ENCODE data around the gene MFSD11. TPM values are rescaled to one million over a fixed set of nuclear protein-coding genes. Genes with fewer than 3 reads are reported as not detected.
A peak's percentile ranks its signal among the peaks of the same experiment; 100 is the strongest.
"Not testable (repeated sequence)": the region's sequence is repeated elsewhere in the genome, so short reads cannot be mapped to it uniquely, and the experiment has no call there.

MFSD11 gene
- total RNA-seq, 1 donor = 40.5 TPM

DNA sequence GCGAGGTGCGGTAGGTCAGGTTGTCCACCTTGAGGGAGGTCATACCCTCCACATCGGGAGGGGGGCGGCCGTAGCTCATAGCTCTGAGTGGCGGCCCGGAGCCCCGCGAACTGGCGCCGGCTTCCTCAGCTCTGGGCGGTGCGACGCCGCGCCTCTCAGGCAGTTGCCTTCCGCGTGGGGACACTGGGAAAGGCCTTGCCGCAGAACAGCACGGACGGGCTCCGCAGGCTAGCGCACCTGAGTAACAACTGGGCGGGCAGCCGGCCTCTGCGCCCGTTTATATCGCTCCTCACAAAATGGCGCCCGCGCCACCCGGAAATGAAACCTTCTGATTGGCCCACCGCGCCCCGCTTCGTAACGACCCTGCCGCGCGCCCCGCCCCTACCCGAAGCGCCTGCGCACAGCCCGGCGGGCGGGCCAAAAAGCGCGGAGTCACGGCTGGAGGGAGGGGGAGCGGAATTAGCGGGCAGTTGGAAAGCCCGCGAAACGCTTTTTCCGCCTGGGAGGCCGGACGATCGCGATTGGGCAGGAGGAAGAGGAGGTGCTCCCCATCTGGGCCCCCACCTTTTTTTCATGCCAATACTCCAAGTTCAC, 740 bp upstream of the MFSD11 start, which contains the start of gene SRSF2:
SRSF2 (minus strand) TSS at position 250 of the 594 bp plus-strand sequence; CDS start at position 79, 171 bp downstream.
- H3K4me3 ChIP-seq (ENCODE audit: low read depth, low read length) = peak within 1 kb of the TSS; percentile 95
- TF ChIP-seq, protein P1, sequence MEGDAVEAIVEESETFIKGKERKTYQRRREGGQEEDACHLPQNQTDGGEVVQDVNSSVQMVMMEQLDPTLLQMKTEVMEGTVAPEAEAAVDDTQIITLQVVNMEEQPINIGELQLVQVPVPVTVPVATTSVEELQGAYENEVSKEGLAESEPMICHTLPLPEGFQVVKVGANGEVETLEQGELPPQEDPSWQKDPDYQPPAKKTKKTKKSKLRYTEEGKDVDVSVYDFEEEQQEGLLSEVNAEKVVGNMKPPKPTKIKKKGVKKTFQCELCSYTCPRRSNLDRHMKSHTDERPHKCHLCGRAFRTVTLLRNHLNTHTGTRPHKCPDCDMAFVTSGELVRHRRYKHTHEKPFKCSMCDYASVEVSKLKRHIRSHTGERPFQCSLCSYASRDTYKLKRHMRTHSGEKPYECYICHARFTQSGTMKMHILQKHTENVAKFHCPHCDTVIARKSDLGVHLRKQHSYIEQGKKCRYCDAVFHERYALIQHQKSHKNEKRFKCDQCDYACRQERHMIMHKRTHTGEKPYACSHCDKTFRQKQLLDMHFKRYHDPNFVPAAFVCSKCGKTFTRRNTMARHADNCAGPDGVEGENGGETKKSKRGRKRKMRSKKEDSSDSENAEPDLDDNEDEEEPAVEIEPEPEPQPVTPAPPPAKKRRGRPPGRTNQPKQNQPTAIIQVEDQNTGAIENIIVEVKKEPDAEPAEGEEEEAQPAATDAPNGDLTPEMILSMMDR (IDR thresholded peaks at IDR 0.05; ENCODE audit: insufficient read depth, low read length) = no peak
- peak; percentile 99 for DNase-seq (ENCODE audit: low read depth)

DNA sequence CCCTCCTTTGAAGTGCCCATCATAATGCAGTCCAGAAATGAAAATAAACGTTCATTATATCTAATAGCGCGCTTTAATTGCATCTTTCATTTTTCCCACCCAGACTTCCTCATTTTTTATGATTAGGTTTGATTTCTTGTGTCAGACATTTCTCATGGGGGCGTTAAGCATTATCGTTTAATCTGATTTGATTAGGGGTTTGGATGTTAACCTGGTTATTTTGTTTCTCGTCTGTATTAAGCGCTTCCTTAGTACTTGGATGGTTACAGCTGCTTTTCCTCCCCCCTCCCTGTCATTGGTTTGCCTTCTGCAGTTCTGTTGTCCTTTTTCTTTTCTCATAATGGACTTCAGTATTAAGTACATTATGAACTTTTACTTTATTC, 540 bp downstream of the MFSD11 start:
- peak; percentile 29 for DNase-seq (ENCODE audit: low read depth)
- peak overlapping the region; percentile 91 for H3K4me3 ChIP-seq (ENCODE audit: low read depth, low read length)
- TF ChIP-seq, protein P1 (IDR thresholded peaks at IDR 0.05; ENCODE audit: insufficient read depth, low read length) = no peak

DNA sequence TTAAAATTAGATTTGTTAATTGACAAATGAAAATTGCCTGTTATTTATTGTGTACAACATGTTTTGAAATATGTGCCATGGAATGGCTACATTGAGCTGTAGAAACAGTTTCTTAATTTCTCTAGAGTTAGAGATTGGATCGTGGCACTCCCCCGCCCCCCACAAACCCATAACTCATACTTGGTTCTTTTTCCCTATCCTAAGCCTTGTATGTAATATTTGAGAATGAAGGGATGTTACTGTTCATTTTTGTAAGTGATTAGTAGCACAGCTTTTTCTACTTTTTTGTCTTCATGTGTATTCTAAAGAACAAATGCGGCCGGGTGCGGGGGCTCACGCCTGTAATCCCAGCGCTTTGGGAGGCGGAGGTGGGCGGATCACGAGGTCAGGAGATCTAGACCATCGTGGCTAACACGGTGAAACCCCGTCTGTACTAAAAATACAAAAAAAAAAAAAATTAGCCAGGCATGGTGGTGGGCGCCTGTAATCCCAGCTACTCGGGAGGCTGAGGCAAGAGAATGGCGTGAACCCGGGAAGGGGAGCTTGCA, 1.7 kb downstream of the MFSD11 start:
- H3K4me3 ChIP-seq (ENCODE audit: low read depth, low read length) = peak overlapping the region; percentile 15
- DNase-seq (ENCODE audit: low read depth) = not testable (repeated sequence)

DNA sequence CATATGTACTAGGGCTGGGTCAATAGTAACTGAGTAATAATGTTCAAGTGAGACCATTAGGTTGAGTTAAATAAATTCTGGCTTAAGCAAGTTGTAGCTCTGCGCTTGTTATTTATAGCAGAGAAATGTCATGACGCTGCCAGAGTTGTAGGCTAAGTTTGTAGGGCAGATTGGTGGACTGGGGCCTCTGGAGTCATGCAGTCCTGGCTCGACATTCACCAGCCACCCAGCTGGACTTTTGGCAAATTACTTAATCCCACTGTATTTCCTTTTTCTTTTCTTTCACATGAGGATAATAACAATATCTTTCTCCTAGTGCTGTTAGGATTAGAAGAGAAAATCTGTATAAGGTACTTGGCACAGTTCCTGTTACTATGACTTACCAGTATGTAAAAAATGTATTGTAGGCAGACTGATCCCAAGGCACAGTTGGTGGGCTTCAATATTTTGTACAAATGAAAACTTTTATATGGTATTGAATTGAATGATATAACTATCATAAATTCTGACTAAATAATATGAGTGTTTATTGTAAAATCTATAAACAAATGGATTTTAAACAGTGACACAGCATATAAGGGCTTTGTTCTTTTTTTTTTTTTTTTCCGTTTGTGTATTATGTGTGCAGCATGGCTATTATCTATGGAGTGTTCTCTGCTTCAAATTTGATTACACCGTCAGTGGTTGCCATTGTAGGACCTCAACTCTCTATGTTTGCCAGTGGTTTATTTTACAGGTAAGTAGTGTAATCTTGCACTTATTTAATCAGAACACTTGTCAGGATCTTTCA, 2.6 kb downstream of the MFSD11 start:
- DNase-seq (ENCODE audit: low read depth) = peak; percentile 76
- TF ChIP-seq, protein P1 (IDR thresholded peaks at IDR 0.05; ENCODE audit: insufficient read depth, low read length) = no peak
- peak overlapping the region; percentile 34 for H3K4me3 ChIP-seq (ENCODE audit: low read depth, low read length)

DNA sequence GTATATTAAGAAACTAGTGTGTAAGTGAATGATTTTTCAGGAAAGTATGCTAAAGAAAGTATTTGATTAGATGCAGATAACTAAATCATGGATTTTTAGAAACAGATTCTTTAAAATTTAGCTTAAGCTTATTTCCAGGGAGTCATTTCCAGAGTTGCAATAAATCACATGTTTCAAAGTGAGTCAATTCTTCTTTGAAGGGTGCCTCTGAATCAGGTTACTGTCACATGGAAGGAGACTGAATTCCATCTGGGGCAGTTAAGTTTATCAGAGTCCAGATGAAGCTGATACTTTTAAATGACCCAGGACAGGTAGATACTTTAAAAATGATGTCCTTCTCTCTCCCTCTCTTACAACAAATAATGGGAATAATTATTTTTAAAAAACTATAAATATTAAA, 5.0 kb downstream of the MFSD11 start:
- TF ChIP-seq, protein P1 (IDR thresholded peaks at IDR 0.05; ENCODE audit: insufficient read depth, low read length) = no peak
- no peak overlapping the region for H3K4me3 ChIP-seq (ENCODE audit: low read depth, low read length)

DNA sequence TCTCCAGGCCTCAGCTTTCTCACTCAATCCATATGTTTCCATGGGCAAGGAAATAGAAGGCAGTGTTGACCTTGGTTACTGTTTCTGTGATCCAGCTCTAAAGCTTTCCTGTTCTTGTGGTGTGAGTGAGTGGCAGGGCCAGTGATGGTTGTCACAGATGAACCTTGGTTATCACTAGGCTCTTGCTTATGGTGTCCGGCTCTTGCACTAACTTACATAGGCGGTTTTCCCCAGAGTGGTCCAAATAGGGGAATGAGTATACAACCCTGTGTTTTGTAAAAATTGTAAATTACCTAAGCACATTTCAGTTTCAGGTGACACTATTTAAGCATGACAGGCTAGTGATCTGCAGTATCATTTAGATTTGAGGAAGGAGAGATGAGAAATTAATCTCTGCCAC, 6.8 kb downstream of the MFSD11 start:
- no peak for DNase-seq (ENCODE audit: low read depth)
- H3K4me3 ChIP-seq (ENCODE audit: low read depth, low read length) = no peak overlapping the region
- TF ChIP-seq, protein P1 (IDR thresholded peaks at IDR 0.05; ENCODE audit: insufficient read depth, low read length) = no peak

More for the DNA sequence above, 5.0 kb downstream of the MFSD11 start:
- no peak for DNase-seq (ENCODE audit: low read depth)

DNA sequence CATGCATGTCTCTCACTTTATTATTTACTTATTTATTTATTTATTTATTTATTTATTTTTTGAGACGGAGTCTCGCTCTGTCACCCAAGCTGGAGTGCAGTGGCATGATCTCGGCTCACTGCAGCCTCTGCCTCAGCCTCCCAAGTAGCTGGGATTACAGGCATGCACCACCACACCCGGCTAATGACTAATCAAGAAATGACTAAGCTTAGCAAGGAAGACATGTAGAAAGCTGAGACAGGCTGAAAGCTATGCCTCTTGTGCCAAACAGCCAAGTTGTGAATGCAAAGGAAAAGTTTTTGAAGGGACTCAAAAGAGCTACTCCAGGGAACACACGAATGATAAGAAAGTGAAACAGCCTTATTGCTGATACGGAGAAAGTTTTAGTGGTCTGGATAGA, 7.9 kb downstream of the MFSD11 start:
- peak; percentile 39 for DNase-seq (ENCODE audit: low read depth)
- not testable (repeated sequence) for H3K4me3 ChIP-seq (ENCODE audit: low read depth, low read length)
